Adipose tissue (tissue), 3 donors: ENCODE results near the gene ZNF20. TPM values are rescaled to one million over a fixed set of nuclear protein-coding genes. Genes with fewer than 3 reads are reported as not detected.

ENCODE experiments used
- polyA plus RNA-seq, 3 donors: library from polyadenylated mRNA; stranded (reverse); fragments of 200-250 nt; gene quantifications; one replicate each; pipeline ENCODE4 v1.2.3, GENCODE V29; 2013
- donor health status: healthy with polysubstance abuse.
- donor health status: Bipolar disorder and iron deficiency.
- donor health status: healthy.

ZNF20 gene
- polyA plus RNA-seq, 3 donors = 1.1 to 1.7 (median 1.3) TPM

Other genes with a start within 250 kb of the ZNF20 start
- gene ZNF700, start 215.2 kb downstream of the ZNF20 start, polyA plus RNA-seq = 1 to 10 TPM; 3.7 to 6.2 (median 4.4) TPM
- gene ZNF763, start 175.3 kb downstream of the ZNF20 start, polyA plus RNA-seq = 1 to 10 TPM in 2 of 3 donors, under 1 TPM in 1; 0.79 to 2.4 (median 2.0) TPM
- gene ZNF433, start 104.7 kb downstream of the ZNF20 start, polyA plus RNA-seq = 1 to 10 TPM; 1.6 to 4.3 (median 2.5) TPM
- gene ZNF878, start 87.4 kb downstream of the ZNF20 start, polyA plus RNA-seq = under 1 TPM in 2 of 3 donors, not detected in 1; 0.16 to 0.31 TPM
- 1 to 10 TPM; 1.1 to 3.2 (median 1.5) TPM for gene ZNF844, start 75.6 kb downstream of the ZNF20 start, polyA plus RNA-seq
- 1 to 10 TPM in 1 of 3 donors, under 1 TPM in 2; 0.62 to 3.8 (median 0.72) TPM for gene ZNF625, start 16.4 kb upstream of the ZNF20 start, polyA plus RNA-seq
- 1 to 10 TPM; 1.9 to 3.4 (median 2.8) TPM for gene ZNF136, start 22.7 kb upstream of the ZNF20 start, polyA plus RNA-seq
- gene ZNF44, start 154.5 kb upstream of the ZNF20 start, polyA plus RNA-seq = 1 to 10 TPM; 3.3 to 4.4 (median 3.9) TPM
- 1 to 10 TPM in 2 of 3 donors, under 1 TPM in 1; 0.67 to 1.2 (median 1.1) TPM for gene ZNF563, start 193.3 kb upstream of the ZNF20 start, polyA plus RNA-seq
- gene ZNF442, start 225.3 kb upstream of the ZNF20 start, polyA plus RNA-seq = 1 to 10 TPM in 2 of 3 donors, under 1 TPM in 1; 0.67 to 1.3 (median 1.0) TPM